Adrenal gland (tissue), 5 donors: ENCODE measurements around the gene EVPL.
"Not testable (repeated sequence)": the region's sequence is repeated elsewhere in the genome, so short reads cannot be mapped to it uniquely, and the experiment has no call there.

Experiments used
- POLR2A ChIP-seq, 2 donors: fragments of 450-650 bp; IDR thresholded peaks; one replicate each; pipeline ENCODE4 v1.6.1; 2017; ENCODE audit warnings: antibody characterized with exemption in 2 of 2, mild to moderate bottlenecking in 2 of 2, moderate library complexity in 1 of 2
- TF ChIP-seq, protein P1 (sequence below), 6 experiments: fragments of 450-650 bp in 4 of 6; fragments of 200-600 bp in 2 of 6; sonication (generic) in 1 of 6; IDR thresholded peaks; 1 replicate in 5 of 6; 2 replicates in 1 of 6; pipeline versions ENCODE4 v1.5.1 to v1.8.0; 2016 to 2021; ENCODE audit warnings: antibody characterized with exemption in 6 of 6, mild to moderate bottlenecking in 2 of 6, moderate library complexity in 1 of 6
- donor health status: DM: no; HTN: no; CAD: no.

DNA sequence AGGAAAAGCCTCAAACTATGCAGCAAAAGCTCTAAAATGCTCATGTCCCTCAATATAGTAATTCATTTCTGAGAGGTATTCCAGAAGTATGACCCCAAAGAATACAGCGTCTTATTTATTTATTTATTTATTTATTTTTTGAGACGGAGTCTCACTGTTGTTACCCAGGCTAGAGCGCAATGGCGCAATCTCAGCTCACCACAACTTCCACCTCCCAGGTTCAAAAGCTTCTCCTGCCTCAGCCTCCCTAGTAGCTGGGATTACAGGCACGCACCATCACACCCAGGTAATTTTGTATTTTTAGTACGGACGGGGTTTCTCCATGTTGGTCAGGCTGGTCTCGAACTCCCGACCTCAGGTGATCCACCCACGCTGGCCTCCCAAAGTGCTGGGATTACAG is 58.1 kb downstream of the EVPL start:
- TF ChIP-seq, protein P1, sequence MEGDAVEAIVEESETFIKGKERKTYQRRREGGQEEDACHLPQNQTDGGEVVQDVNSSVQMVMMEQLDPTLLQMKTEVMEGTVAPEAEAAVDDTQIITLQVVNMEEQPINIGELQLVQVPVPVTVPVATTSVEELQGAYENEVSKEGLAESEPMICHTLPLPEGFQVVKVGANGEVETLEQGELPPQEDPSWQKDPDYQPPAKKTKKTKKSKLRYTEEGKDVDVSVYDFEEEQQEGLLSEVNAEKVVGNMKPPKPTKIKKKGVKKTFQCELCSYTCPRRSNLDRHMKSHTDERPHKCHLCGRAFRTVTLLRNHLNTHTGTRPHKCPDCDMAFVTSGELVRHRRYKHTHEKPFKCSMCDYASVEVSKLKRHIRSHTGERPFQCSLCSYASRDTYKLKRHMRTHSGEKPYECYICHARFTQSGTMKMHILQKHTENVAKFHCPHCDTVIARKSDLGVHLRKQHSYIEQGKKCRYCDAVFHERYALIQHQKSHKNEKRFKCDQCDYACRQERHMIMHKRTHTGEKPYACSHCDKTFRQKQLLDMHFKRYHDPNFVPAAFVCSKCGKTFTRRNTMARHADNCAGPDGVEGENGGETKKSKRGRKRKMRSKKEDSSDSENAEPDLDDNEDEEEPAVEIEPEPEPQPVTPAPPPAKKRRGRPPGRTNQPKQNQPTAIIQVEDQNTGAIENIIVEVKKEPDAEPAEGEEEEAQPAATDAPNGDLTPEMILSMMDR (IDR thresholded peaks at IDR 0.05), result not testable (repeated sequence)
- TF ChIP-seq POLR2A (IDR thresholded peaks at IDR 0.05), result not testable (repeated sequence)
